Fibroblast of lung (primary cell): Measurements from ENCODE around the gene PANK1. TPM values are rescaled to one million over a fixed set of nuclear protein-coding genes. Genes with fewer than 3 reads are reported as not detected.
A peak's percentile ranks its signal among the peaks of the same experiment; 100 is the strongest.

Experiments used
- DNase-seq, 2 donors: peaks; one replicate each; pipeline versions ENCODE4 v3.0.0 to v3.0.0-alpha.2; 2010; ENCODE audit warnings: low read depth in 2 of 2
- H2AFZ ChIP-seq: 2 replicates; pipeline ENCODE4 v1.5.1; 2012; ENCODE audit warnings: low read length, control low read depth, inconsistent platforms
- H3K27ac ChIP-seq: 2 replicates; pipeline ENCODE4 v1.5.1; 2011; ENCODE audit warnings: low read length, control low read depth; ENCODE audit not compliant: insufficient read depth
- H3K27me3 ChIP-seq: 2 replicates; pipeline ENCODE4 v1.5.1; 2011; ENCODE audit warnings: mild to moderate bottlenecking, low read length; ENCODE audit not compliant: control insufficient read depth, insufficient read depth
- H3K36me3 ChIP-seq: 2 replicates; pipeline ENCODE4 v1.5.1; 2011; ENCODE audit warnings: low read length; ENCODE audit not compliant: control insufficient read depth, insufficient read depth
- H3K4me1 ChIP-seq: 2 replicates; pipeline ENCODE4 v1.5.1; 2011; ENCODE audit warnings: low read length; ENCODE audit not compliant: control insufficient read depth, insufficient read depth; ENCODE audit errors: extremely low read depth
- H3K4me2 ChIP-seq: 2 replicates; pipeline ENCODE4 v1.5.1; 2011; ENCODE audit warnings: low read length, control low read depth; ENCODE audit not compliant: insufficient read depth; ENCODE audit errors: extremely low read depth
- H3K4me3 ChIP-seq, 4 experiments: fragments of 200-600 bp in 1 of 4; sonication (generic) in 1 of 4; replicated peaks in 1 of 4; 2 replicates each; pipeline ENCODE4 v1.5.1; 2011 to 2016; ENCODE audit warnings: low read length in 4 of 4, low read depth in 3 of 4, mild to moderate bottlenecking in 3 of 4, control low read depth in 2 of 4, inconsistent platforms in 1 of 4, mixed read lengths in 1 of 4; ENCODE audit not compliant: insufficient read depth in 1 of 4; ENCODE audit errors: control extremely low read depth in 1 of 4
- H3K79me2 ChIP-seq: 2 replicates; pipeline ENCODE4 v1.5.1; 2012; ENCODE audit warnings: mild to moderate bottlenecking, low read length, inconsistent platforms; ENCODE audit not compliant: control insufficient read depth, insufficient read depth
- H3K9ac ChIP-seq: 2 replicates; pipeline ENCODE4 v1.5.1; 2011; ENCODE audit warnings: mild to moderate bottlenecking, low read length, control low read depth; ENCODE audit not compliant: insufficient read depth
- H3K9me3 ChIP-seq: 2 replicates; pipeline ENCODE4 v1.5.1; 2012; ENCODE audit warnings: low read depth, low read length; ENCODE audit not compliant: control insufficient read depth, insufficient read depth
- H4K20me1 ChIP-seq: 2 replicates; pipeline ENCODE4 v1.5.1; 2011; ENCODE audit warnings: low read length; ENCODE audit not compliant: control insufficient read depth, insufficient read depth; ENCODE audit errors: extremely low read depth
- EZH2 ChIP-seq: IDR thresholded peaks from 2 replicates; pipeline ENCODE4 v1.5.1; 2012; ENCODE audit warnings: low read length, control low read depth, mild to moderate bottlenecking; ENCODE audit errors: missing control alignments
- polyA plus RNA-seq, 2 donors: library from polyadenylated mRNA; depleted of rRNA in 1 of 2; stranded (reverse) in 1 of 2; unstranded in 1 of 2; fragments of >200 nt; gene quantifications; 2 replicates each; pipeline ENCODE4 v1.2.1, GENCODE V29; 2011 to 2012; ENCODE audit warnings: missing spikeins in 1 of 2
- total RNA-seq: library from RNA; depleted of rRNA; stranded (reverse); fragments of >200 nt; gene quantifications from 2 replicates; pipeline ENCODE4 v1.2.1, GENCODE V29; 2014
- TF ChIP-seq, protein P1 (sequence below), 2 donors: IDR thresholded peaks in 1 of 2; conservative IDR thresholded peaks in 1 of 2; 1 replicate in 1 of 2; 2 replicates in 1 of 2; pipeline ENCODE4 v1.5.1; 2011 to 2012; ENCODE audit warnings: low read length in 2 of 2, control low read depth in 1 of 2, inconsistent platforms in 1 of 2, low read depth in 1 of 2, mild to moderate bottlenecking in 1 of 2

PANK1 gene
- total and polyA plus RNA-seq, 2 donors (not counting 1 experiment from before 2014, with no cell fraction given), result 5.3 to 9.2 TPM

DNA sequence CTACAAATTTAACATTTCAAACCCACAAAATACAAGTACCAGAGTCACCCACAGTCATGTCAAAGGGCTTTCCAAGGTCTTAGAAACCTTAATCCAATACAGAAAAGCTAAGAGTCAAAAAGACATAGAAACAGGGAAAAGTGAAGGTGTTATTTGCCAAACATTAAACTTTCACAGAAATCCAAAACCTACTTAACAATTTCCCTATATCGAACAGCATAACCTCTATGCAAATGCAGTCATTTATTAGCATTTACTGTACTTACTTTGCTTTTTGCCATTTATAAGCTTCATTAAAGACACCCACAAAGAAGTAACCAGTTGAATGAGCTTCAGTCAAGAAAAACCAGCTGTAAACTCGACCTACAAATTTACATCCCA is 1.6 kb downstream of the PANK1 start:
- Histone ChIP-seq H3K9me3 (no peaks in the 10 kb centered on the region), H3K79me2 (peaks cover 15% of the 10 kb centered on the region), H3K4me1 (peaks cover 8% of the 10 kb centered on the region), H4K20me1 (no peaks in the 10 kb centered on the region), H2AFZ (peak overlapping the region; percentile 92), H3K36me3 (no peaks in the 10 kb centered on the region), H3K4me3 (peak overlapping the region; percentile 67 to 81 (median 72)), H3K9ac (no peak overlapping the region), H3K4me2 (peak overlapping the region; percentile 92), H3K27me3 (no peaks in the 10 kb centered on the region), H3K27ac (peak overlapping the region; percentile 57)
- no peak for DNase-seq
- no peak for TF ChIP-seq EZH2
- TF ChIP-seq, protein P1, sequence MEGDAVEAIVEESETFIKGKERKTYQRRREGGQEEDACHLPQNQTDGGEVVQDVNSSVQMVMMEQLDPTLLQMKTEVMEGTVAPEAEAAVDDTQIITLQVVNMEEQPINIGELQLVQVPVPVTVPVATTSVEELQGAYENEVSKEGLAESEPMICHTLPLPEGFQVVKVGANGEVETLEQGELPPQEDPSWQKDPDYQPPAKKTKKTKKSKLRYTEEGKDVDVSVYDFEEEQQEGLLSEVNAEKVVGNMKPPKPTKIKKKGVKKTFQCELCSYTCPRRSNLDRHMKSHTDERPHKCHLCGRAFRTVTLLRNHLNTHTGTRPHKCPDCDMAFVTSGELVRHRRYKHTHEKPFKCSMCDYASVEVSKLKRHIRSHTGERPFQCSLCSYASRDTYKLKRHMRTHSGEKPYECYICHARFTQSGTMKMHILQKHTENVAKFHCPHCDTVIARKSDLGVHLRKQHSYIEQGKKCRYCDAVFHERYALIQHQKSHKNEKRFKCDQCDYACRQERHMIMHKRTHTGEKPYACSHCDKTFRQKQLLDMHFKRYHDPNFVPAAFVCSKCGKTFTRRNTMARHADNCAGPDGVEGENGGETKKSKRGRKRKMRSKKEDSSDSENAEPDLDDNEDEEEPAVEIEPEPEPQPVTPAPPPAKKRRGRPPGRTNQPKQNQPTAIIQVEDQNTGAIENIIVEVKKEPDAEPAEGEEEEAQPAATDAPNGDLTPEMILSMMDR (conservative IDR thresholded peaks at IDR 0.05 in 1 of 2, IDR thresholded peaks at IDR 0.05 in 1 of 2; ENCODE audit: low read depth in 1 of 2, low read length in 2 of 2), result no peak

DNA sequence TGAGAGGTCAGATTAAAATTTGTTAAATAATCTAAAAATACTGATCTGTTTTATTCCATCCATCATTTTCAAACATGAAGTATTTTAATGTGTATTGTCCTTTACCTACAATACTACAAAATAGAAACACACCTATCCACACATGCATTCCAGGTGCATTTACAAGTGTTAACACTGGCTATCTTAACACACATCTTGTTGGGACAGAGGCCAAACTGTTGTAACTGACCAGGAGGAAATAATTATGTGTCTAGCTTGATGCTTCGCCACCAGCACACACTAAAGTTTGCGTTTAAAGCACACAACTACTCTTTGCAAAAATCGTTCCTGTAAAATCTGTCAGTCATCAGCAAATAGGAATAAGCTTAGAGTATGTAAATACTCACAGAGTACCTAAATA is 2.8 kb downstream of the PANK1 start:
- no peak overlapping the region for H3K9ac ChIP-seq
- H3K27me3 ChIP-seq, result no peaks in the 10 kb centered on the region
- DNase-seq, result no peak
- no peak overlapping the region for H3K27ac ChIP-seq
- H3K79me2 ChIP-seq, result peaks cover 15% of the 10 kb centered on the region
- H3K4me2 ChIP-seq, result peak overlapping the region; percentile 8
- TF ChIP-seq, protein P1 (conservative IDR thresholded peaks at IDR 0.05 in 1 of 2, IDR thresholded peaks at IDR 0.05 in 1 of 2; ENCODE audit: low read depth in 1 of 2, low read length in 2 of 2), result no peak
- TF ChIP-seq EZH2, result no peak
- H2AFZ ChIP-seq, result no peak overlapping the region
- no peaks in the 10 kb centered on the region for H4K20me1 ChIP-seq
- no peaks in the 10 kb centered on the region for H3K9me3 ChIP-seq
- H3K4me3 ChIP-seq, result no peak overlapping the region
- H3K36me3 ChIP-seq, result no peaks in the 10 kb centered on the region
- H3K4me1 ChIP-seq, result peaks cover 8% of the 10 kb centered on the region

DNA sequence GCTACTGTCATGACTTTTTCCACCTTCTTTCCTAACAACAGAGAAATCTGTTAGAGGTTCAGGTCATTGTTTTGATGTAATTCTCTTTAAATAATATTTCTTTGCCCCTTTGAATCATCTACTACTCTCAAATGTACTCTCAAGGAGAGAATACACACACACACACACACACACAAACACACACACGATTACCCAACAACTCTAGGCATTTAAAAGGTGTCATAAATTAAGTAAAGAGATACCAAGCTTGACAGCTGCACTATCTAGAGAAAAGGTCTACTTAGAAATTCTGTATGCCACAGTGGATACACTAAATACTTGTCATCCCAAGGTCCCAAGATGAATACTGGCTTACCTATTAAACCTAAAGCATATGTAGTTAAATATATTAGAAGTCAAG is 4.8 kb downstream of the PANK1 start:
- H3K4me1 ChIP-seq, result no peaks in the 10 kb centered on the region
- no peak for DNase-seq
- H2AFZ ChIP-seq, result no peak overlapping the region
- H3K4me3 ChIP-seq, result no peak overlapping the region
- H3K27me3 ChIP-seq, result no peaks in the 10 kb centered on the region
- no peaks in the 10 kb centered on the region for H3K36me3 ChIP-seq
- TF ChIP-seq, protein P1 (conservative IDR thresholded peaks at IDR 0.05 in 1 of 2, IDR thresholded peaks at IDR 0.05 in 1 of 2; ENCODE audit: low read depth in 1 of 2, low read length in 2 of 2), result no peak
- TF ChIP-seq EZH2, result no peak
- no peaks in the 10 kb centered on the region for H4K20me1 ChIP-seq
- peaks cover 15% of the 10 kb centered on the region for H3K79me2 ChIP-seq
- H3K9me3 ChIP-seq, result no peaks in the 10 kb centered on the region
- no peak overlapping the region for H3K4me2 ChIP-seq
- H3K27ac ChIP-seq, result no peak overlapping the region
- H3K9ac ChIP-seq, result no peak overlapping the region
